HepG2 (cell line): ENCODE measurements around the gene GPC3. TPM values are rescaled to one million over a fixed set of nuclear protein-coding genes. Genes with fewer than 3 reads are reported as not detected.

Experiments
- IRX3 ChIP-seq: sonication (generic); formaldehyde crosslinking; IDR thresholded peaks from 2 replicates; pipeline ENCODE4 v1.8.1; 2023; ENCODE audit warnings: mild to moderate bottlenecking, low read depth, missing genetic modification reagents, borderline replicate concordance
- KAT7 ChIP-seq: IDR thresholded peaks from 2 replicates; pipeline ENCODE4 v1.6.1; 2018; ENCODE audit warnings: borderline replicate concordance, missing compliant biosample characterization
- MTF1 ChIP-seq: sonication (generic); formaldehyde crosslinking; IDR thresholded peaks from 2 replicates; pipeline ENCODE4 v1.5.0; 2020; ENCODE audit warnings: missing genetic modification reagents
- NFAT5 ChIP-seq: sonication (generic); formaldehyde crosslinking; IDR thresholded peaks from 2 replicates; pipeline ENCODE4 v1.4.0; 2020; ENCODE audit warnings: missing genetic modification reagents
- PHF20 ChIP-seq: sonication (generic); formaldehyde crosslinking; IDR thresholded peaks from 2 replicates; pipeline ENCODE4 v1.5.0; 2020; ENCODE audit warnings: mild to moderate bottlenecking, missing genetic modification reagents
- SMYD3 ChIP-seq: sonication (generic); formaldehyde crosslinking; IDR thresholded peaks from 2 replicates; pipeline ENCODE4 v1.8.1; 2023; ENCODE audit warnings: mild to moderate bottlenecking, missing genetic modification reagents
- SNAPC2 ChIP-seq: sonication (generic); formaldehyde crosslinking; IDR thresholded peaks from 2 replicates; pipeline ENCODE4 v1.8.1; 2022; ENCODE audit warnings: mild to moderate bottlenecking, missing genetic modification reagents
- SP4 ChIP-seq: sonication (generic); formaldehyde crosslinking; IDR thresholded peaks from 2 replicates; pipeline ENCODE4 v1.8.1; 2023; ENCODE audit warnings: mild to moderate bottlenecking, missing genetic modification reagents
- SUZ12 ChIP-seq: fragments of 150-350 bp; IDR thresholded peaks from 2 replicates; pipeline ENCODE4 v1.6.1; 2014; ENCODE audit warnings: low read depth, low read length
- TOPORS ChIP-seq: sonication (generic); formaldehyde crosslinking; IDR thresholded peaks from 2 replicates; pipeline ENCODE4 v1.8.0; 2023; ENCODE audit warnings: mild to moderate bottlenecking, missing genetic modification reagents
- U2AF1 ChIP-seq: fragments of 200-400 bp; formaldehyde crosslinking; optimal IDR thresholded peaks from 2 replicates; pipeline ENCODE3; 2017; ENCODE audit warnings: mild to moderate bottlenecking, low read depth, low read length
- UBTF ChIP-seq: sonication (generic); formaldehyde crosslinking; IDR thresholded peaks from 2 replicates; pipeline ENCODE4 v1.4.0; 2020; ENCODE audit warnings: mild to moderate bottlenecking, missing genetic modification reagents
- ZBTB34 ChIP-seq: sonication (generic); formaldehyde crosslinking; IDR thresholded peaks from 2 replicates; pipeline ENCODE4 v1.8.0; 2022; ENCODE audit warnings: mild to moderate bottlenecking, missing genetic modification reagents
- ZNF660 ChIP-seq: sonication (generic); formaldehyde crosslinking; IDR thresholded peaks from 2 replicates; pipeline ENCODE4 v1.5.1; 2020; ENCODE audit warnings: mild to moderate bottlenecking, low read depth, missing genetic modification reagents, borderline replicate concordance
- ZNF672 ChIP-seq: sonication (generic); formaldehyde crosslinking; IDR thresholded peaks from 2 replicates; pipeline ENCODE4 v1.8.1; 2022; ENCODE audit warnings: missing genetic modification reagents
- ZNF674 ChIP-seq: sonication (generic); formaldehyde crosslinking; IDR thresholded peaks from 2 replicates; pipeline ENCODE4 v1.5.0; 2020; ENCODE audit warnings: low read depth, mild to moderate bottlenecking, missing genetic modification reagents
- polyA plus RNA-seq, 8 experiments: library from polyadenylated mRNA; depleted of rRNA in 3 of 8; stranded (reverse) in 7 of 8; unstranded in 1 of 8; fragments of >200 nt; fragmentation: Illumina TruSeq in 4 of 8; extraction: Trizol in 4 of 8; gene quantifications; 2 replicates each; pipeline versions ENCODE4 v1.2.1 to v1.2.3, GENCODE V29; 2011 to 2016; ENCODE audit warnings: low read depth in 4 of 8, missing spikeins in 1 of 8, mixed read lengths in 1 of 8; ENCODE audit not compliant: insufficient read depth in 1 of 8
- total RNA-seq, 5 experiments: library from RNA; depleted of rRNA; stranded (reverse); fragments of >200 nt; fragmentation: Illumina TruSeq; extraction: Trizol; gene quantifications; 2 replicates each; pipeline ENCODE4 v1.2.3, GENCODE V29; 2016; ENCODE audit warnings: low read depth in 1 of 5
- TF ChIP-seq, protein P1 (sequence below): IDR thresholded peaks from 2 replicates; pipeline ENCODE4 v1.6.1; 2016; ENCODE audit warnings: missing genetic modification reagents, missing compliant biosample characterization

The GPC3 gene
- total and polyA plus RNA-seq, 2 of the 13 experiments (the other 11 are each of a cell fraction or from before 2014, with no cell fraction given) = 1,799 to 3,263 TPM

DNA sequence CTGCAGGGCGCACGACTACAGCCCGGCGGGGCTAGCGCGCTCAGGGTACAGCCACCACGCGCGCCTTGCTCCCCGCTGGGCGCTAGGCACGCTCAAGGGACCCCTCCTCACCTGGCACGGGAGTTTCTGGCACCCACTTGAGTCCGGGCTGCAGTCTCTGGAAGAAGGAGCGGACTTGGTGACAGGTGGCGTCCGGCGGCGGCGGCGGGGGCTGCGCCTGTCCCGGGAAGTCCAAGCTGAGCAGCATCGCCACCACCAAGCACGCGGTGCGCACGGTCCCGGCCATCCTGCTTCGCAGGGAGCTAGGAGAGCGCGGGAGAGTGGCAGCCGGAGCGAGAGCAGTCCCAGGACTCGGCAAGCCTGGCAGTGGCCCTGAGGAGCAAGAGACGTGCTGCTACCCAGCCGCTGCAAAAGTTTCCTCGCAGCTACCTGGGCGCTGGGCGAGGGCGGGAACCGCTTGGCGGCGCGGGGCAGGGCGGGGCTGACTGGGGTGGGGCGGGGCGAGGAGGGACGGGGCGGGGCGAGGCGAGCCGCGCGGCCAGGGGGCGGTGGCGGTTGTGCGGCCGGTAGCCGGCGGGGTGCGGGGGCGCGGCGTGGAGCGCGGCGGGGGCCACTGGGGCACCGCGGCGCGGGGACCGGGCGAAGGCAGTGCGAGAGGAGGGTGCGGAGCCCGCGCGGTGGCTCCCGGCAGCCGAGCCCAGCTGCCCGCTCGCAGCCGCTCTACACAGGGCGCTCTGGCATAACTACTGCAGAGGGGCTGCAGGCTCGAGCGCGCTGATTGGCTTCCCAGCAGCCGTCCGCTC is at the start of gene GPC3 (continued):
- TF ChIP-seq KAT7 (CRISPR knock-in tag) (peak; percentile 78), U2AF1 (no peak), TOPORS (CRISPR knock-in tag) (0 out of 2 replicates have a peak, but pooled peaks have one; percentile 34), SP4 (CRISPR knock-in tag) (0 out of 2 replicates have a peak, but pooled peaks have one; percentile 34), SNAPC2 (CRISPR knock-in tag) (0 out of 2 replicates have a peak, but pooled peaks have one; percentile 59), SUZ12 (no peak), UBTF (peak; percentile 70), ZNF672 (CRISPR knock-in tag) (peak; percentile 76; the same call in 1 of the 2 replicates), SMYD3 (CRISPR knock-in tag) (no peak), MTF1 (no peak), ZBTB34 (CRISPR knock-in tag) (0 out of 2 replicates have a peak, but pooled peaks have one; percentile 33), PHF20 (0 out of 2 replicates have a peak, but pooled peaks have one; percentile 30), NFAT5 (CRISPR knock-in tag) (no peak), ZNF674 (no peak), ZNF660 (CRISPR knock-in tag) (no peak), IRX3 (peak; percentile 78; the same call in 1 of the 2 replicates)
- TF ChIP-seq, protein P1, sequence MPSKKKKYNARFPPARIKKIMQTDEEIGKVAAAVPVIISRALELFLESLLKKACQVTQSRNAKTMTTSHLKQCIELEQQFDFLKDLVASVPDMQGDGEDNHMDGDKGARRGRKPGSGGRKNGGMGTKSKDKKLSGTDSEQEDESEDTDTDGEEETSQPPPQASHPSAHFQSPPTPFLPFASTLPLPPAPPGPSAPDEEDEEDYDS (CRISPR knock-in tag) = peak; percentile 32; the same call in 1 of the 2 replicates
